Activated T-cell treated with anti-CD3 and anti-CD28 coated beads for 24 hours (primary cell): Measurements from ENCODE around the gene LRRC36.

Experiments used
- DNase-seq: peaks from one replicate; pipeline ENCODE4 v3.0.0-alpha.2; 2020; ENCODE audit warnings: low read depth

The LRRC36 gene

GRCh38 chr16:67294171-67294757 lies 32.4 kb upstream of the LRRC36 start:
- DNase-seq, result no peak

GRCh38 chr16:67294938-67295361 lies 31.7 kb upstream of the LRRC36 start:
- no peak for DNase-seq

DNA sequence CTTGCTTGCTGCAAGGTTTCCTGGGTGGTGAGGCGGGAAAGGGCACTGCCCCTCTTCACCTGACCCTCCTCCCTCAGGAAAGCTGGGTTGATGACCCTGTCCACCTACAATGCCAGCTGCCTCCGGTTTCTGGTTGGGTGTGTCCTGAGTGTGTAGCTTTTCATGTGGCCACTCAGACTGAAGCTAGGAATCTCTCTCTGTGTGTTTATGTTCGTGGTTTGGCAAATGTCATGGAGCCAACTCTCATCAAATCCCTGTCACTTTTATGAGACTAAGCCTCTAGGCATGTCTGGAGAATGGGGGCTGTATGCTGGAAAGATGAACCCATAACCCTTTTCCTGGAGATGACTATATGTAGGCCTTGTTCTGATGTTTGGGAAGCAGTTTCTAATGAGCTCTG lies 30.2 kb upstream of the LRRC36 start:
- no peak for DNase-seq

DNA sequence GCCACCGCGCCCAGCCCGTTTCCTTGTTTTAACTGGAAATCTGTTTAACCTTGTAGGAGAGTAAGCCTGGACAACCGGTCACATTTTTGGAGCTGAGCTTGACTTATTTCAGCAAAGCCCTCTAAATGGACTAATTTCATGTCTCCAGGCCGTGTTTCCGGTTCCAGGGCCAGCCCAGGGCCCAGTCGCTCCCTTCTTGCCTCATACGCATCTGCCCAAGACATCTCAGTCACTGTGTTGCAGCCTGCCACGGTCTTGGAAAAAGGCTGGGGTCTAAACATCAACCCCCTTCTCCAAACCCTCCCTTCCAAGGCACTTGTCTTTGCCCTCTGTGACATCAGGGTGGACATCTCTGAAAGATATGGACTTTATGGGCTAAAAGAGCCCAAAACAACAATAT lies 28.3 kb upstream of the LRRC36 start:
- no peak for DNase-seq

DNA sequence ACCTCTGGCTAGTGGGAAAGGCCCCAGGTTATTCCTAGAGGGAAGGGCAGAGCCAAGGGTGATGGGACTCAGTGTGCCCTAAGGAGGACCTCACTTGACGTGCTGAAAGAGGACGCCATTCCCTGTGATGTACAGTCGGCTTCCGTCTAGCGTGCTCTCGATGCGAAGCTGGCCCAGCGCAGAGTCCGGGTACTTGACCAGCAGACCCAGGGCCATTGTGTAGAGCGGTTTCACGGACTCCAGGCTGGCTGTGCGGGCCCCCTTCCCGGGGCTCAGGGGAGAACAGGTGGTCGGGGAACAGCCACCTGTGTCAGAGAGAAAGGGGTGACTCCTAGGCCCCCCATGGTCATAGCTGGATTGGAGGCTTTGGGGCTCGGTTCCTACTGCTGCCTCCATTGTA lies 27.3 kb upstream of the LRRC36 start:
- no peak for DNase-seq

DNA sequence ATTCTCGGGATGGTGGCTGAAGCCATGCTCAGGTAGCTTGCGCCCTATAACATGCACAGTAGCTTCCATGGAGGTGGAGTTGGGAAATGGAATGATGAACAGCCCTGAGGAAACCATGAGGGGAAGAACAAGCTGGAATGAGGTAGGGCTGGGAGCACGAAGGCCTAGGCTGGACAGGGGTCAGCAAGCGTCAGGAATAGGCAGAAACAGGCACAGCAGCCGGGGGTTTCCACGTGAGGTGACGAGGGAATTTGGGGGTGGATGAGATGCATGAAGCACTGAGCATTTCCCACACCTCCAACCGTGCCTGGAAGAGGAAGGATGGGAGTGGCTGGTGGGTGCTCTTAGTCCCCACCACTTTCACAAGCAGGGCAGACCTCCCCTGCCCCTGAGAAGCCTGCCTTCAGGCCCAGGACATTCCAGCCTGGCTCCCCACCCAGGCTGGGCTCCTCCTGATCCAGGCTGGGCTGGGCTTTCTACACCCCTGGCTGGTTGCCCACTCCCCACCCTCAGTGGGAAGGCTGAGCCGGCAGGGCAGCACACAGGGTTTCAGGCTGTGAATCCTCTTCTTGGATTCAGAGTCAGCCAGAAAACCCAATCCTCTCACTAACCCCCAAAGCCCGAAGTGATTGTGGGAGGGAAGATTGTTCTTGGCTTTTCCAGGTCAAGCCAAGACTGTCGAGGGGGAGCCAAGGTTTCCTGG lies 25.4 kb upstream of the LRRC36 start:
- DNase-seq, result no peak

- DNase-seq, result no peak
Measured at GRCh38 chr16:67302076-67302475, 24.5 kb upstream of the LRRC36 start.

DNA sequence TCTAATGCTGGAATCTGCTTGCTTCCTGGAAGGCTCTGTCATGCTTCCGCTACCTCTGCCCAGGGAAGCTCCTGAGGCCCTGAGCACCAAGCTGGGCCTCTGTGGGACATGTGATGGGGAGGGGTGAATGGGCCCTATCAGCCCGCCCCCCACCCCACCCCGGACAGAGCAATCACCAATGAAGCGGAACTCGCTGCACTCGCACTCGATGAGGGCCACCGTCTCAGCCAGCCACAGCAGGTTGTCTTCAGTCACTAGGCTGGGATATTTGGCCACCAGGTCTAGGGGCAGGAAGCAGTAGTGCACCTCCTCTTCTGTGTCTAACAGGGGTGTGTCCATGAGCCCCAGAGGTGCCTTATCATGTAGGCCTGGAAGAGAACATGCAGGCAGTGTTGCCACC lies 23.6 kb upstream of the LRRC36 start:
- DNase-seq, result no peak

DNA sequence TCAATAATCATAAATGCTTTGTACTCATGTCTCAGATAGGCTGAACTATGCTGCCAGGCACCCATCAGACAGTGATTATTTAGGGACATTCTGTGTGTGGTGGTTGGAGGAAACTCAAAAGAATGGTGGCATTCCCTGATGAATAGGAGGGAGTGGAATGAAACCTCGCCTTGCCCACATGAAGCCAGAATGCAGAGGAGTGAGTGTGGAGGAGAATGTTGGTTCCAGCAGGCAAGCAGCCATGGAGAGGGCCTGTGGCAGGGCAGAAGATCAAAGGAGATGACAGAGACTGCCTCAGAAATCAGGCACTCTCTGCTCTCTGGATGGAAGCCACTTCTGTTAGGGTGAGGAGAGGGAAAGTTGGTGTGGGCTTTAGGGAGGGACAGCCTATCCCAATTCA lies 22.6 kb upstream of the LRRC36 start:
- no peak for DNase-seq

GRCh38 chr16:67305216-67306071 lies 21.2 kb upstream of the LRRC36 start:
- DNase-seq, result no peak

DNA sequence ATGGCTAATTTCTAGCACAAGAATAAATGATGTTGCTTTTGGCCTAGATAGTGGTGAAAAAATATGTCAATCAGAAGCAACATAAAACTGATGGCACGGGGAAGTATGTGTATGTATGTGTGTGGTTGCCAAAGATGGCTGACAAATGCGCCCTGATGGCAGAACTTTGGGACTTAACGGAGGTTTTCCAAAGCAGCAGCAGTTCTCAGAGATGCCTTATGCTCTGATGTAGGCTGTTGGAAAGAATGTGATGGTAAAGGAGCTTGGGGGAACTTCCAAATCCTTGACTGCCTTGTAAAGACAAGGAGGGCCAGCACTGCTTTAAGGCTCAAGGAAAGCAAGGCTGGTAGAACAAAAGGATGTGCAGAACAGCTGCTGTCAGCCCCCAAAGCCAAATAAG lies 16.1 kb upstream of the LRRC36 start:
- no peak for DNase-seq

GRCh38 chr16:67311607-67312488 lies 14.8 kb upstream of the LRRC36 start:
- peak; percentile 80 for DNase-seq

GRCh38 chr16:67312719-67313118 lies 13.9 kb upstream of the LRRC36 start:
- DNase-seq, result no peak

DNA sequence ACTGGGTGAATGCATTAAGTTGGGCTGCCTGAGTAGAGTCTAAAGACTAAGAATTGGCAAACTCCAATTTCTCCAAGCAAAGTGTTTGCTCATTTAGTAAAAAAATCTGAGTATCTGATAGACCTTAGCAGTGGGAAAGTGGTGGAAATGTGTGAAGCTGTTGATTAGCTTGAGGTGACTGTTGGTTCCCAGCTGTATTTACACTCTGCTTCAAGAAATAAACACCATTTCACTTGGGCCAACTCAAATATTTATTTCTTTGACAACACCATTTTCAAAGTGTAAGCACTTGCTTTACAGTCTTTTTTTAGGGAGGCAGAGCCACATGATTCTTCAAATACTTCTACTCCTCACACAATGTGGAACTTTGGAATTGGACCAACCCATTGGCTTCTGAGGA lies 8.8 kb upstream of the LRRC36 start:
- DNase-seq, result no peak

DNA sequence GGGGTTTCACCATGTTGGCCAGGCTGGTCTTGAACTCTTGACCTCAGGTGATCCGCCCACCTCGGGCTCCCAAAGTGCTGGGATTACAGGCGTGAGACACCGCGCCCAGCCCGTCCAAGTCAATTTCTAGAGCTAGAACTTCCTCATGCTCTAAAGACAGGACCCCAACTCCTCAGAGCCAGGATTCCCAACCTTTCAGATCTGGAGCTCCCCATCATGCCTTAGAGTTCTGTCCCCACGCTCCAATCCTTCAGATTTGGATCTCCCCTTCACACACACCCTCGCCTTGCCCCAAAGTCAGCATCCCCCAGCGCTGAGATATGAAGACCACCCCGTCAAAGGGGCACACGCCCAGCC lies 522 bp upstream of the LRRC36 start:
- DNase-seq, result no peak

GRCh38 chr16:67327743-67328142 lies 1.1 kb downstream of the LRRC36 start:
- no peak for DNase-seq

- DNase-seq, result no peak
Measured at GRCh38 chr16:67329901-67330300, 3.3 kb downstream of the LRRC36 start.

- no peak for DNase-seq
Measured at GRCh38 chr16:67333315-67333714, 6.7 kb downstream of the LRRC36 start.

DNA sequence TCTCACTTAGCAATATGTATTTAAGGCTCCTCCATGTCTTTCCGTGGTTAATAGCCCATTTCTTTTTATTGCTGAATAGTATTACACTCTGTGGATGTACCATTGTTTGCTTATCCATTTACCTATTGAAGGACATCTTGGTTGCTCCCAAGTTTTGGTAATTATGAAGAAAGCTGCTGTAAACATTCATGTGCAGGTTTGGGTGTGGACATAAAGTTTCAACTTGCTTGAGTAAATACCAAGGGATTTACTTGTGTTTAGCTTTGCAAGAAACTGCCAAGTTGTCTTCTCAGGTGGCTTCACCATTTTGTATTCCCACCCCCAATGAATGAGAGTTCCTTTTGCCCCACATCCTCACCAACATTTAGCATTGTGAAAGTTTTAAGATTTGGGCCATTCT lies 9.5 kb downstream of the LRRC36 start:
- no peak for DNase-seq

- DNase-seq, result no peak
Measured at GRCh38 chr16:67336648-67337047, 10.0 kb downstream of the LRRC36 start.

DNA sequence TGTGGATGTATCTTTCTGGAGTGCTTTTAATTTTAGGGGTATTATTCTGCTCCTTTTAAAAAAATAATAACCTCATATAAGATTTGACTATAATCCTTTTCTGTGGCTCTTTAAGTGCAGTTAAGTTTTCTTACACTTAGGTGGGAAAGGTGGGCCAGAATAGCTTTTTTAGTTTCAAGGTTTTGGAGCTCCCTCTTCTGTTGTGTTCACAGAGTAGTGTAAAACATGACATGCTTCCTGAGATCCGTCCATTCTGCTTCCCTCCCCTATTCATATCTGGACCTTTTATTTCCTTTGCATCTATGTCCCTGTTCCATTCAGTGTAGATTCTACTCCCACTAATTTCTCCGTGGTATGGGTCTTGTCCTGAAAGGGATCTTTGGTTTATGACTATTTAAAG lies 12.8 kb downstream of the LRRC36 start:
- no peak for DNase-seq

DNA sequence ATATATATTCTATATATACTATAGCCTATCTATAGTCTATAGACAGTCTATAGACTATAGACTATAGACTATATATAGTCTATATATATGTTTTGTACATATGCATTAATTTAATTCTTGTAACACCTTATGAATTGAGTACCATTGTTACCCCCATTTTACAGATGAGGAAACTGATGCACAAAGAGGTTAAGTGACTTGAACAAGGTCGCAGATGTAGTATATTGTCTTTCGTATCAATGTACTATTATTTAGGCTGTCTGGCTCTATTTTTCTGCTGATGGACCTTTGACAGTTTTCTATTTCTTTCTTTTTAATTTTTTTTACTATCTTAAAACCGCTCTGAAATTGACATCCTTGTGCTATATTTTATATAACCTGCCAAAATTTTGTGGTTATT lies 14.6 kb downstream of the LRRC36 start:
- DNase-seq, result no peak
